Peyer's patch (tissue), 4 donors: ENCODE measurements around the gene BGN.

ENCODE experiments used
- CTCF ChIP-seq, 6 experiments: fragments of 450-650 bp in 4 of 6; fragments of 200-600 bp in 2 of 6; sonication (generic) in 1 of 6; IDR thresholded peaks; one replicate each; pipeline ENCODE4 v1.5.1; 2017 to 2019; ENCODE audit warnings: antibody characterized with exemption in 6 of 6, mild to moderate bottlenecking in 3 of 6, moderate library complexity in 1 of 6
- POLR2A ChIP-seq, 2 donors: fragments of 450-650 bp; IDR thresholded peaks; one replicate each; pipeline ENCODE4 v1.5.1; 2017; ENCODE audit warnings: antibody characterized with exemption in 2 of 2, mild to moderate bottlenecking in 2 of 2, moderate library complexity in 2 of 2

- TF ChIP-seq POLR2A (IDR thresholded peaks at IDR 0.05) (no peak), CTCF (IDR thresholded peaks at IDR 0.05) (no peak)
These were observed 43.6 kb downstream of the BGN start for GRCh38 chrX:153538424-153538823.
